Activated T-helper 1 cell treated with anti-CD3 and anti-CD28 coated beads, Interleukin-2, amount 50 U/mL, for 16 hours (primary cell): Measurements from ENCODE around the gene MINDY1.

Experiments used
- DNase-seq, 2 donors: peaks; one replicate each; pipeline ENCODE4 v3.0.0-alpha.2; 2020; ENCODE audit warnings: low read depth in 1 of 2, low spot score in 1 of 2

MINDY1 gene

DNA sequence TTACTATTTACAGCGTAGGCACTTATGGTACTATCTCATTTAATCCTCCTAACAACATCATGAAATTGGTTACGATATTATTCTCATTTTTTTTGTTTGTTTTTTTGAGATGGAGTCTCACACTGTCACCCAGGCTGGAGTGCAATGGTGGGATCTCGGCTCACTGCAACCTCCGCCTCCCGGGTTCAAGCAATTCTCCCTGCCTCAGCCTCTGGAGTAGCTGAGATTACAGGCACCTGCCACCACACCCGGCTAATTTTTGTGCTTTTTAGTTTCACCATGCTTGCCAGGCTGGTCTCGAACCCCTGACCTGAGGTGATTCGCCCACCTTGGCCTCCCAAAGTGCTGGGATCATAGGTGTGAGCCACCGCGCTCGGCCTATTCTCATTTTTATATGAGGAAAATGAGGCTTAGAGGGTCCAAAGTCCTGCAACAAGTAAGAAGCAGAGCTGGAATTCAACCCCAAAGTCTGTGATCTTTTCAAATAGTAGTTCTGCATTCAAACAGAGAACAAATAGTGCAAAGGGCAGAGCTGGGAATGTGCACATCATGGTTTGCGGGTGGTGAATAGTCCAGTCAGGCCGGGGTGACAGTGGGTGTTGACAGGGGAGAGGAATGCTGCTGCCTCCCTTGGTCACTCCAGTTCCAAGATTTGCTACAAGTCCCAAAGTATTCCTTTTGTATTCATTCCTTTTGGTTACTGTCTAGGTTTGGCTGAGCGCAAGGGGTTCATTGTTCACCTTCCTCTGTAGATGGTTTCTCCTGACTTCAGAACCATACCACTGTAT, 6.2 kb upstream of the MINDY1 start:
- no peak for DNase-seq

DNA sequence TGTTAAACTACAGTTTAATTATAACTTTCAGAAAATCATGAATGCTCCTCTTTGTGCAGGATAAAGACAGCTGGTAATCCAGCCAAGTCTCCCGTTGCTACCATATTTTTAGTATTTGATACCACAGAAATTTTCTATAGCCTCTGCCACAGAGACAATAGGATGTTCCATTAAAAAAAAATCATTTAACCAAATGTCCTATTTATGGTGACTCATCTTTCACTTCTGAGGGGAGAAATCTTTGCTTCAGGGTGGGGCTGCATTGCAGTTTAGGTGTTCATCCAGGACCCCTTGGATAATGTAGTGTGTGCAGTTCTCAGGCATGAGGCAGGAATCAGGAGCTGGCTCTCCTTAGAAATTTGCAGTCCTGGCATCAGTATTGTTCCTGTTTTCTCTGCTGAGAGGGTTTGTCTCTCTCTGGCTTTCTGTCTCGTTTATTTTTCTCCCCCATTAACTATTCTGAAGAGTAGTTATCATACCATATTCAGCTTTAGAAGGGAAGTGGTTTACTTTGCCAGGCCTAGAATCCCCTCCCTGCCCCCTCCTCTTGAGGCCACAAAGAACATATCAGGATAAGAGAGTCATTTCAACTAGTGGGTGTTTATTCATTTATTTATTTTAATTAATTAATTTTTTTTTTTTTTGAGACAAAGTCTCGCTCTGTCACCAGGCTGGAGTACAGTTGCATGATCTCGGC, 4.6 kb upstream of the MINDY1 start:
- no peak for DNase-seq

DNA sequence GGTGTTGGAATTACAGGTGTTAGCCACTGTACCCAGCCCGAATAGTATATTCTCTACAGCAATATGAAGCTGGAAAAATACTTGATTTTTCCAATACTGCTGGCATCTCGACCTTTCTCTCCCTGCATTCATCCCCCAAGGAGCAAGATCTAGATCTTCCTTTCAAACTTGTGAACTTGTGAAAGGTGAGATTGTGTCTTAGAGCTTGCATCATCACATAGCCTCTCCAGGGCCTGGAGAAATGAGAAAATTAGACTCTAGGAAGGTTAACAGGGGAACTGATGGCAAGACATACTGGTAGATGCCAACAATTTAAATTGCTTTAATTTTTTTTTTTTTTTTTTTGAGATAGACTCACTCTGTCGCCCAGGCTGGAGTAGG, 3.6 kb upstream of the MINDY1 start:
- DNase-seq: no peak

DNA sequence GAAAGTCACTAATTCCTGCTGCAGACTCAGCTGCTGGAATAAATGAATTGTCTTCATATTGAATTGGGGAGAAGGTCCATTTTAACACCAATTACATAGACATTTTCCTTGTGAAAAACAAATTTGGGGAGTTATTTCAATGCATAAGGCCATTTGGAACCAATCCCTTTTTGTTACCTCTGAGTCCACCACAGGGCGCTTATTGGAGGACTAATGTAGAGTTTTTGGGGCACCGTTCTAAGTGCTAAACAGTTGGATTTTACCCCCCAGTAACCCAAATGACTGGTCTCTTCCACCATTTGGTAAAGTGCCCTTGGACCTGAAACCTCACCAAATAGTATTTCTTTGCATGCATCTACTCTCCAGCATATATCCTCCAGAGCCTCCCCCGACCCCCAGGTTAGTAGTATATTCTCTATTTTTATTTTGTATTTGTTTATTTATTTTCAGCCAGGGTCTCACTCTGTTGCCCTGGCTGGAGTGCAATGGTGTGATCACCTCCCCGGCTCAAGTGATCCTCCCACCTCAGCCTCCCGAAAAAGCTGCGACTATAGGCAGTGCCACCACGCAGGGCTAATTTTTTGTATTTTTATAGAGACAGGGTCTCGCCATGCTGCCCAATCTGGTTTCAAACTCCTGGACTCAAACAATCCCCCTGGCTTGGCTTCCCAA, 3.1 kb upstream of the MINDY1 start:
- no peak for DNase-seq

DNA sequence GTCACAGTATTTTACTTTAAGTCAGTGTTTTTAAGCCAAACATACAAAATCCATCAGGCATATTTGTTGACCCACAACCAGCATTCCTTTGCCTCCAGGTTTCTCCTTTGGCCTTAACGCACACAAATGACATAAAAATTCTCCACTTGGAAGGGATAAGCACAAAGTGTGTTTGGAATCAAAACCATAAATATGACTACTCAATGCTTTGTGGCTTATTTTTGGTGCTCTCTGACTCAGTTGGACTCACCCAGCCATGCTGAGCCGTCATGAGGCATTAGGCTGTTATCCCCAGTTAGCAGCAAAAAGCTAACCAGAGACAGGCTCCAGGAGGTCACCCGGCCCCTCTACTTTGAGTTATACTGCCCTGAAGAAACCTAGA, 2.5 kb upstream of the MINDY1 start:
- DNase-seq: no peak

DNA sequence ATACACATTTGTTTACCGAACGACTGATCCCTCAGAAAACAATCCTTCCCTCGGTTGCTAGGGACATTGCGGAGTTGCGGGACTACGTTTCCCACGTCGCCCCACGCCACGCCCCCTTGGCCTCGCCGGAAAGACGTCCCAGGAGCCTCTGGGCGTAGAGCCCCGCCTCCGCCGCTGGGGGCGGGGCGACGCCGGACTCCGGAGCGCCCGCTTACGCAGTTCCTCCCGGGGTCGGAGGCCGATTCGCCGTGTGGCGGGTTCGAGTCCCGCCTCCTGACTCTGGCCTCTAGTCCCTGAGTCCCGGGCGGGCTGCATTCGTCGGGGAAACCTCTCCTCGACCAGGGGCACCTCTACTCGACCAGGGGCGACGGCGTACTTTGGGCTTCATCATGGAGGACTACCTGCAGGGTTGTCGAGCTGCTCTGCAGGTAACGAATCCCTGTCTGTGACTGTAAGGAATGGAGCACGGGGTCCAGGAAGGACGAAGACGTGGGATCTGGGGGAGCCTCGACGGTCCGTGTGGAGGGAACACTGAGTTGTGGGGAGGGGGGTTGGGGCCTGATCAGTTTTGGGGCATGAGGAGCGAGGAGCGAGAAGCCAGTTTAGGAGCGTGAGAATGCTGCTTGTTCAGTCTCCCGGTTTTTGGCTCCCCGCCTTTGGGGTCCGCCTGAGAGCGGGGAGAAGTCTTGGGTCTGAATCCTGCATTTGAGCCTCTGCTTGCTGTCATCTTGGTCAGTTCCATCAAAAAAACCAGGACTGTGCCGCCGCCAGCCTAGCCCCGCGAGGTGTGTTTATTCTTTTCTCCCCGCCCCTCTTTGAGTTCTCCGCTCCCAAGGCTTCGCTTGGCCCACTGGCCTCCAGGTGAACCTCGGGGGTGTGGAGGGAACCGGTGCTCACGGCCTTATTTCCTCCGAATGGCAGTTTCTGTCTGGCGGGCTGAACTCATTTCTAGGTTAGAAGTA, 1.8 kb upstream of the MINDY1 start, which contains the start of gene PRUNE1:
Gene PRUNE1, plus strand, starts transcription at position 206 of the 962 bp plus-strand sequence. Its CDS starts 184 bp downstream, at position 390.
- peak; percentile 92 to 95 for DNase-seq

DNA sequence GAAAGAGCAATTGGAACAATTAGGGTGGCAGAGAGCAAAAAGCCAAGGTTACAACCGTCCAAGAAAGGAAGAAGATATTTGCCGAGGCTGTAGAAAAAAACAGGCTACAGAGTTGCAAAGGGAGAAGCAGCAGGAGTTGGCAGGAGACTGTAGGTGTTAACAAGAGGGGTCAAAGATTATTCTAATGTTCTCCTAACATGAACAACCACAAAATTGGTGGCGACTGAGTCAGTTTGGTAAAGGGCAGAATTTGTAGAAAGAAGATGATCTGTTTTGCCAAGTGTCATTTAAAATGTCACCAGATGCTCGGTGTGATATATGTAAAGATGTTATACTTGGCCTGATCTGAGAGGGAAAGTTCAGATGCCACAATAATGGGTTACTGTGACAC, 1.1 kb upstream of the MINDY1 start:
- no peak for DNase-seq

DNA sequence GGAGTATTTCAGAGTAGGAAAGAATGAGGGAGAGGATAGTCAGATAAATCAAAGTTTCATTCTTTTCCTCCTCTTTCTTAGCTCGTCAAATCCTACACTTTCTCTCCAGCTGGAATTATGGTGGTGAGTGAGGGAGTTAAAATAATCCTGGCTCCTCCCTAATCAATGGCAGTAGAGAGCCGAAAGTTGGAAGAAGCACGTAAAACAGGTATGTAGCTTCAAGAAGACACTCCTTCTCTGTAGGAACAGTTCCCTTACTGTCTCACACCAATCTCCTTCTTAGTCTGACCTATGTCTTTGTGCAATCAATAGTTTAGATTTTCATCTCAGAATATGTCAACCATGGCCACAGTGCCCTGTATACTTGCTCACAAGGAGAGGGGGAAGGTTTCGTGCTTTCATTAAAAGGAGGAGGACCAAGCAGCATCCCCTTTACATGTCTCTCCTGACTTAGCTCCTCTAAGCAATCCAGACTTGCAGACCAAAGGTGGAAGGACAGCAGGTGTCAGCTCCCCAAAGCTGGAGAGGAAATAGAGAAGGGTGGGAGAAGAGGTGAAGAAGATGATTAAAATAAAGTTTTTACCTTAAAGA, 878 bp downstream of the MINDY1 start:
- no peak for DNase-seq

DNA sequence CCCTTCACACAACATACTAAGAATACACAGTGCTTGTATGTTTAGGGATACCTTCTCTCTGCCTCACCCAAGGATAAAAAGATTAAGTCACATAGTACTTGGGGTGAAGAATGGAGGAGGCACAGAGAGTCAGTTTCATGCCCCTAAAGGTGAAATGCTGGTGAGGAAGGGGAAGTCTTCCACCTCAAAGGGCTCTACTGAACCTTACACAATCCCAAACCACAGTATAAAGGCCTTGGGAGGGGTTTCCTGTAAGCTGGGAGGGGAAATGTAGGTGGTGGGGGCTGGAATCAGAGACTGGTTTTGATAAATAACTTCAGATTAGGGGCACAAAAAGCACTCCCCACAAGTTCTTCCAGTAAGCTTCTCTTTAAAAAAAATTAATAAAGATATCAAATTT, 3.5 kb downstream of the MINDY1 start:
- DNase-seq: no peak

DNA sequence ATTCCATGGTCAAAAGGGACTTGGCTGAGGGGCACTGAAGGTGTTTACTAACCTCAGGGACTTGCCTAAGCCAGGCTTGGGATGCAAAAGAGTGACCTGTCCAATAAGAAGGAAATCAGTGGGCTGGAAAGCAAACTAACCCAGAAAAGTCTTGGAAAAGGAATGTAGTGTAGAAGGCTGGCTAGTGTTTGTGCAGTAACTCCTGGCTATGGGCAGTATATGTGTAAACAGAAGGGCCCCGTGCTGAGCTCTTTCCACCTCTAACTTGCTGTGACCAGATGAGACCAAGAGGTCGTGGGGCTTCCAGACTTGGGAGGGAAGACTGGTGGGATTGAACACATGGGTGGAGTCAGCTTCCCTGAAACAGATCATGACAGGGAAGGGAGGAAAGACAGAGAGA, 4.1 kb downstream of the MINDY1 start:
- DNase-seq: no peak

DNA sequence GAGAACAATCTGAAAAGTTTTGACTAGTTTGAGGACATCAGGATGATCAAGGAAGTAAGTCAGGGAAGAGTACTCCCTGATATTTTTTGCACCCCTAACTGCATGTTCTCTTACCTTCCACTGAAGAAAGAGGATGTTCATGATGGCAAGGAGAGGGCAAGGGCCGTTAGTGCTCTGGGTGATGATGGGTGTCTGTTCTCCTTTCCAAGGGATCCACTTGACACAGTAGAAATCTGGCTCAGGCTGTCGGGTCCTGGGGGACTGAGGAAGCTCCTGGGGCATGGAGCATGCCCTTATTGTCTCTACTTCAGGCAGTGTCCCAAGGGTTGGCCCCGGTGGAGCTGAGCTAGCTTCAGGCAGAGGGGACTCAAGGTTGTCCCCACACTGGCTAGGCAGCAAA, 4.7 kb downstream of the MINDY1 start:
- no peak for DNase-seq

DNA sequence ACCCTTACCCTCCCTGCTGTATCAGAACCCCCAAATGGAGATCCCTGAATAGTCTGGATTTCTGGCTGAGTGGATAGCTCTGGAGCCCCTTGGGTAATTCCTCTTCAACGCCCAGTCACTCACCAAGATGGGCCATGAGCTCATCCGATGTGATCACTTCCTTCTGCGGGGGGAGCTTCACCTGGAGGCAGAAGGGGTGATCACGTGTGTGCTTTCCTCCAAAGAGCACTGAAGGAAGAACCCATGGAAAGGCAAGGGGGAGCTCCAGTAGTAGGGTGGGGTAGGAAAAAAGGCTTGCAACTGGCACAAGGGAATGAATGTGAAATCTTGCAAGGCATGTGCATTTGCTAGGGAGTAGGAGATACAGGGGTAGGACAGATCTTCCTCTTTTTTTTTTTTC, 5.1 kb downstream of the MINDY1 start:
- no peak for DNase-seq

DNA sequence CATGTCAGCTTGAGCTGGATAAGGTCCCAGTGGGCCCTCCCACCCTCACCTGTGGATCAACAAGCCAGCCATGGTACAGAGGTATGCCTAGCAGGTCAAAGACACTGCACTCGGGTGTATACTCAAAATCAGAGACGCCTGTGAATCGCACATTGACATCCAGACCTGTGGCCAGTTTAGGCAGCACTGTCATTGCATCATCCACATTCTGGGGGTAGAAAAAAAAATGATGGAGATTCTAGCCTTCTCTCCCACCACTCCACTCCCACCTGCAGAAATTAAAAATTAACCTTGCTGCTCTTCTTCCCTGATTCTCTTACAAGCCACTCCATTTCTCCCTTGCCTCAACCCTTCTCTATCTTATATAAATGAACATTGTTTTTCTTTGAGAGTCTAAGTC, 6.3 kb downstream of the MINDY1 start:
- DNase-seq: no peak

DNA sequence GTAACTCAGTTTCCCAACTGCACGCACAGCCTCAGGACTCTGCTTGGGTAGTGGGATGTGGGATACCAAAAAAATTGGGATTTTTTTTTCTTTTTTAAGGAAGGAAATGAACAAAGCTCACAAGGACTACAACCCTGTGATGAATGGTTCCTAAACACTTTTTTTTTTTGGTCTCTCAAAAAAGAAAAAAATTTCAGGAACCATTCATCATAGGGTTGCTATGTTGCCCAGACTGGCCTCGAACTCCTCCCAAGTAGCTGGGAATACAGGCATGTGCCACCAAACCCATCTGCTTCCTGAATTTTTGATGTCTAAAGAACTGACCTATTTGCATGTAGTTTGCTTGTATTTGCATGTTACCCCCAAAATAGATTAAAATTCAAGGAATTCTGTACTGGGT, 6.8 kb downstream of the MINDY1 start:
- no peak for DNase-seq

DNA sequence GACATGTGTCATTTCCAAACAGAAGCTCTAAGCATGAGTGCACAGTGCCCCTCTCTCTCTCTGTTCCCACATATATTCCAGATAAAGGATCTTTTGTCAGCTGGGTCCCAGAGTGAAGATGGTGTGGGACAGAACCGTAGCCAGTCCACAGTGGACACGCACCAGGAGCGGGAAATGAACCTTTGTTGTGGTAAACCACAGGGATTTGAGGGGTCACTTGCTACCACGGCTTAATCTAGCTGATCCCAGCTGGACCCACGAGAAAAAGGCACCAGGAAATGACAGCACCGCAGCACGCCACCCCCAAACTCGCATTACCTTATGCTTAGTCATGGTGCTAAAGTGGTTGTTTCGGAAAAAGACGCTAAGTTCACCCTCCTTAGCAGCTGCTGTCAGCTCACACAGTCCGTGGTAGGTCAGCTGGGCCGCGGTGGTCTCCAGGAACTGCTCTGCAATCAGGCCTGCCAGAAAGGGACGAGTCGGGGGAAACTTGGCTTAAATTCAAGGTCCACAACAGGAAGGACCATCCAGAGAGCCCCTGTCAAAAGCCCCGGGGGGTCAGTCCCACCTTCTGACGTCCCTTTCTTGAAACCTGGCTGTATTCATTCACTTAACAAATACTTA, 7.5 kb downstream of the MINDY1 start:
- no peak for DNase-seq

DNA sequence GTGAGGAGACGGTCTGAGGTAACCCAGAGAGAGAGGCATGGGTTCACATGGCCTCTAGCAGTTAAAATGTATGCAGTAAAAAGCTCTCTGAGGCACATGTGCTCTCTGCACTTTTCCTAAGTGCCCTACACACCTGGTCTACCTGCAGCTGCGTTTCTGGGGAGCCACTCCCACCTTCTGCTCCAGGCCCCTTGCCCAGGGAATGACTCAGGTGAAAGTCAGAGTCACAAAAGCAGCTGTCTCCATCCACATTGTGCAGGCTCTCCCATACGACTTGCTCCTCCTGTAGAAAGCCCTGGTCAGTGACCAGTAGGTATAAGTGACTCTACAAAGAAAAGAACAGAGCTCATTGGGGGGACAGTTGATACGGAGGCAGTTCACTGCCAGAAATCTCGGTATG, 8.8 kb downstream of the MINDY1 start:
- no peak for DNase-seq

DNA sequence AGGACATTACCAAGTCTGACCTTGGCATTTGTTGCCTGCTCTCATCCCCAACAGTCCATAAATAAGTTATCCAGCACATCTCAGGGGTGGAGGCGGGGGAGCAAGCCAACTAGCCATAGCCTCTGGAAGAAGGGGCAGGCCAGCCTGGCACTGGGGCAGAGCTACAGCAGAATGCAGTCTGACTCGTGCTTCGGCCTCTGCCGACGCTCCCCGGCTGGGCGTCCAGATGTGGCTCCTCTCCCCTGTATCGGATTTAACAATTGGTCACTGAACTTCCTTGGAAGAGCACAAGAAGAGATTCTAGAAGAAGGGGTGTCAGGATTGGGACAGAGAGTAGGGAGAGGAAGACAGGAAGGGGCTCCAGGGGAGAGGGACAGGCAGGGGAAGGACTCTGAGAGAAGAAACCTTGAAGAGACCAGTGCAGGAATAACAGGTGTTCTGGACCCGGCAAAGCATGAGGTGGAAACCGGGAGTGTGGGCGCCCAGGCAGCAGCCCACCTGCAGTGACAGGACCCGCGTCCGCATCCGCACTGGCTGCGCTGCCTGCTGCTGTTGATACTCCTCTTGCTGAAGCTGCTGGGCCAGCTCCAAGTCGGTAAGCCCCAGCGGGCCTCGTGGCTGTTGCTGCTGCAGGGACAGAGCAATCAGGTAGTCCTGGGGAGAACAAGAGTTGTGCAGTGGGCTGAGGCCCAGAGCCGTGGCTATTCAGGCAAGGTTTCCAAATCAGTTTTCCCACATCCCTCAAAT, 9.4 kb downstream of the MINDY1 start:
- DNase-seq: no peak

DNA sequence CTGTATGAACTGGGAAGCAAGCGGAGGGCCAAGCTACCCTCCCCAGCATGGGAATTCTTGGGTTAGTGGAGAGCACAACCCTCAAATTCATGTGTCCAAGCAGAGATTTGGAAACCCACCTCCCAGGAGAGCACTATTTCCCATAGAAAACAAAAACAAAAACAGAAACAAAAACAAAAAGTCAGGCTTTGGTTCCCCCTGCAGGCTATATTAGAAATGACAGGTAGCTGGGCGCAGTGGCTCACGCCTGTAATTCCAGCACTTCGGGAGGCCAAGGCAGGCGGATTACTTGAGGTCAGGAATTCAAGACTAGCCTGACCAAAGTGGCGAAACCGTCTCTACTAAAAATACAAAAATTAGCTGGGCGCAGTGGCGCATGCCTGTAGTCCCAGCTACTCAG, 10.8 kb downstream of the MINDY1 start:
- DNase-seq: no peak

DNA sequence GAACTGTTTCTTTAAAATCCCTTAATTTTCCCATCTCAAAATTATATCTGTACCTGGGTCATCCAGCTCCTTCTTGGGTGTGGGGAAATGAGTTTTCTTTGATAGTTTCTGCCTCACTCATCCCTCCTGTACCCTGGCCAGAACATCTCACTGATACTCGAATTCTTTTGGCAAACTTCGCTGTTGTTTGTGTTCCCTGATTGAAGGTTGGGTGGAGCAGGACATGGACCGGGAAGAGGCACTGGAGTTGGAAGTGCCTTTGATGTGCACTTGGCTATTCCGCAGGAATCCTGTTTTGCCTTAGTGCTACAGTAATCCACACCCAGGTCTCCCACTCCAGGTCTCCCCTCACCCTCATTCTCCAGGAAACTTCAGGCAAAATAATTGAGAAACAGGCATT, 11.2 kb downstream of the MINDY1 start:
- DNase-seq: no peak

DNA sequence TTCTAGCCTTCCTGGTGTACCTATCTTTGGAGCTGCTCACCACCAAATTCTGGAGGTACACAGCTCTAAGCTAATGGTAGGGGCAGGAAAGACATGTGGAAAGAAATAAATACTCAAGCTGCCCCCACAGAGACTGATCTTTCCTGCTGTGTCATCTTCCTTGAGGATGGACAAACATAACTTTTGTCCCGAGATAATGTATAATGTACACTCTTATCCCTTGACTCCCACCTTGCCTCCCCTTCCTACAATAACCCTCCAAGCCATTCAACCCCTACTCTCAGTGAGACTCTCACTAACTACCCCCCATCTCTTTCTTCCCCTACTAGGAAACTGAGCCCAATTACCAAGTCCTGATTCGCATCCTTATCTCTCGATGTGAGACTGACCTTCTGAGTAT, 12.5 kb downstream of the MINDY1 start:
- DNase-seq: no peak
